Spleen (tissue), 11 donors: ENCODE measurements around the gene TAOK1. TPM values are rescaled to one million over a fixed set of nuclear protein-coding genes. Genes with fewer than 3 reads are reported as not detected.
A peak's percentile ranks its signal among the peaks of the same experiment; 100 is the strongest.

Experiments used
- DNase-seq: peaks from one replicate; pipeline ENCODE4 v3.0.0-alpha.2; 2020
- H3K27ac ChIP-seq, 8 donors: fragments of 200-600 bp; sonication (generic) in 7 of 8; 1 replicate in 4 of 8; 2 replicates in 4 of 8; pipeline versions ENCODE4 v1.5.0 to v1.8.0; 2016 to 2021; ENCODE audit warnings: inconsistent platforms in 4 of 8, mild to moderate bottlenecking in 4 of 8, moderate library complexity in 1 of 8
- H3K27me3 ChIP-seq, 7 donors: fragments of 200-600 bp; sonication (generic) in 6 of 7; replicated peaks in 1 of 7; 1 replicate in 4 of 7; 2 replicates in 3 of 7; pipeline versions ENCODE4 v1.5.0 to v1.8.0; 2016 to 2021; ENCODE audit warnings: inconsistent platforms in 3 of 7, mild to moderate bottlenecking in 1 of 7
- H3K36me3 ChIP-seq, 6 donors: fragments of 200-600 bp; sonication (generic) in 5 of 6; 1 replicate in 4 of 6; 2 replicates in 2 of 6; pipeline versions ENCODE4 v1.5.0 to v1.8.0; 2016 to 2021; ENCODE audit warnings: inconsistent platforms in 2 of 6
- H3K4me1 ChIP-seq, 6 donors: fragments of 200-600 bp; sonication (generic) in 5 of 6; 1 replicate in 3 of 6; 2 replicates in 3 of 6; pipeline versions ENCODE4 v1.5.0 to v1.8.0; 2016 to 2021; ENCODE audit warnings: inconsistent platforms in 3 of 6
- H3K4me3 ChIP-seq, 8 donors: fragments of 200-600 bp; sonication (generic) in 7 of 8; 1 replicate in 4 of 8; 2 replicates in 4 of 8; pipeline versions ENCODE4 v1.5.0 to v1.8.0; 2016 to 2021; ENCODE audit warnings: inconsistent platforms in 4 of 8, mild to moderate bottlenecking in 4 of 8, moderate library complexity in 2 of 8
- H3K9me3 ChIP-seq, 8 donors: fragments of 200-600 bp; sonication (generic) in 7 of 8; 1 replicate in 4 of 8; 2 replicates in 4 of 8; pipeline versions ENCODE4 v1.5.0 to v1.8.0; 2016 to 2021; ENCODE audit warnings: inconsistent platforms in 4 of 8
- POLR2A ChIP-seq, 3 donors: fragments of 450-650 bp; IDR thresholded peaks; one replicate each; pipeline ENCODE4 v1.5.1; 2017; ENCODE audit warnings: antibody characterized with exemption in 3 of 3, mild to moderate bottlenecking in 1 of 3
- POLR2AphosphoS5 ChIP-seq, 3 donors: sonication (generic); formaldehyde crosslinking; IDR thresholded peaks; one replicate each; pipeline ENCODE4 v1.5.1; 2017; ENCODE audit warnings: antibody characterized with exemption in 3 of 3
- WGBS, 5 donors: extraction: QIAGEN DNeasy Blood & Tissue Kit in 3 of 5; methylation state at CpG; one replicate each; pipeline versions ENCODE4 v1.1.5 to v1.1.7; 2013 to 2018; 5-methylcytosine and 5-hydroxymethylcytosine counted together
- intact Hi-C: fragments of 100-400 bp; cut with DNase I; formaldehyde crosslinking; loops from one replicate; pipeline ENCODE4 v1.15.0; 2023; ENCODE audit warnings: low total_unique reads
- polyA plus RNA-seq, 3 donors: library from polyadenylated mRNA; stranded (reverse); fragments of 200-250 nt; gene quantifications; one replicate each; pipeline ENCODE4 v1.2.1, GENCODE V29; 2013
- total RNA-seq, 7 donors: library from RNA; depleted of rRNA in 3 of 7; stranded (reverse); fragments of >200 nt in 3 of 7; fragmentation: NEBNext Ultra II Directional in 4 of 7; extraction: Animal tissue kit (Norgen Biotek cat#: 25700) in 4 of 7; gene quantifications; one replicate each; pipeline versions ENCODE4 v1.1.0 to v1.2.1, GENCODE V29; 2016 to 2021
- TF ChIP-seq, protein P1 (sequence below), 11 experiments: fragments of 200-600 bp in 7 of 11; fragments of 450-650 bp in 4 of 11; sonication (generic) in 4 of 11; IDR thresholded peaks in 8 of 11; conservative IDR thresholded peaks in 3 of 11; 1 replicate in 7 of 11; 2 replicates in 4 of 11; pipeline versions ENCODE4 v1.4.0 to v1.8.0; 2016 to 2021; ENCODE audit warnings: antibody characterized with exemption in 11 of 11, inconsistent platforms in 4 of 11, mild to moderate bottlenecking in 1 of 11
- donor health status: healthy with polysubstance abuse.
- donor health status: DM: no; HTN: no; CAD: no; lungs with moderate emphysema.
- donor health status: DM: no; HTN: no; CAD: no.
- donor health status: Bipolar disorder and iron deficiency.
- donor health status: healthy.
- donor health status: DM: no; HTN: no; CAD: no.
- donor health status: DM: yes; HTN: yes; CAD: no.

TAOK1 gene
- total and polyA plus RNA-seq, 10 donors: 5.1 to 88.5 (median 56.9) TPM

GRCh38 chr17:29559640-29560039, 169.5 kb downstream of the TAOK1 start:
- no peaks in the 10 kb centered on the region for H3K27me3 ChIP-seq
- H3K4me1 ChIP-seq: peaks cover 22 to 80% (median 60%) of the 10 kb centered on the region in 6 donors
- H3K9me3 ChIP-seq: no peaks in the 10 kb centered on the region
- H3K36me3 ChIP-seq: peaks cover 0 to 13% (median 0%) of the 10 kb centered on the region in 6 donors
- WGBS, 5 donors: 75 to 89% (median 80%) methylated on average over 2 of the region's 2 CpGs
- TF ChIP-seq, protein P1, sequence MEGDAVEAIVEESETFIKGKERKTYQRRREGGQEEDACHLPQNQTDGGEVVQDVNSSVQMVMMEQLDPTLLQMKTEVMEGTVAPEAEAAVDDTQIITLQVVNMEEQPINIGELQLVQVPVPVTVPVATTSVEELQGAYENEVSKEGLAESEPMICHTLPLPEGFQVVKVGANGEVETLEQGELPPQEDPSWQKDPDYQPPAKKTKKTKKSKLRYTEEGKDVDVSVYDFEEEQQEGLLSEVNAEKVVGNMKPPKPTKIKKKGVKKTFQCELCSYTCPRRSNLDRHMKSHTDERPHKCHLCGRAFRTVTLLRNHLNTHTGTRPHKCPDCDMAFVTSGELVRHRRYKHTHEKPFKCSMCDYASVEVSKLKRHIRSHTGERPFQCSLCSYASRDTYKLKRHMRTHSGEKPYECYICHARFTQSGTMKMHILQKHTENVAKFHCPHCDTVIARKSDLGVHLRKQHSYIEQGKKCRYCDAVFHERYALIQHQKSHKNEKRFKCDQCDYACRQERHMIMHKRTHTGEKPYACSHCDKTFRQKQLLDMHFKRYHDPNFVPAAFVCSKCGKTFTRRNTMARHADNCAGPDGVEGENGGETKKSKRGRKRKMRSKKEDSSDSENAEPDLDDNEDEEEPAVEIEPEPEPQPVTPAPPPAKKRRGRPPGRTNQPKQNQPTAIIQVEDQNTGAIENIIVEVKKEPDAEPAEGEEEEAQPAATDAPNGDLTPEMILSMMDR (IDR thresholded peaks at IDR 0.05 in 8 of 11, conservative IDR thresholded peaks at IDR 0.05 in 3 of 11): no peak
- no peak for TF ChIP-seq POLR2AphosphoS5 (IDR thresholded peaks at IDR 0.05)
- no peak for TF ChIP-seq POLR2A (IDR thresholded peaks at IDR 0.05)
- no peak for DNase-seq
- intact Hi-C loops: no loop called here
- H3K27ac ChIP-seq: peak overlapping the region in 4 of 8 donors; percentile 55 to 91 (median 79)
- H3K4me3 ChIP-seq: no peak overlapping the region

DNA sequence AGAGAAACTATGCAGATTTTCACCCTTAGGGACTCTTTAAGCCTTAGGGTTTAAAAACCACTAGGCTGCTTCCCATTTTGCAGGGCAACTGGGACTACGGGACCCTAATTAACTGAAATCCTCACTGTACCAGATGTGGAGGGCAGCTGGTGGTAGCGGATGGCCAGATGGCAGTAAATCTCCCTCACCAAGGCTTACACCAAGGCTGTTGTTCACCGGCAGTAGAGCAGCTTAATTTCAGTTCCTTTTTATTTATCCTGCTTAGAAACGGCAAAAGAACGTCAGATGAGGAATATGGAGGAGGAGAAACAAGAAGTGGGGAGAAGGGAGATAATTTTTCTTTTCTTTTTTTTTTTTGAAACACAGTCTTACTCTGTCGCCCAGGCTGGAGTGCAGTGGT, 170.2 kb downstream of the TAOK1 start:
- WGBS, 5 donors: 32 to 65% (median 43%) methylated on average over 6 of the region's 6 CpGs

DNA sequence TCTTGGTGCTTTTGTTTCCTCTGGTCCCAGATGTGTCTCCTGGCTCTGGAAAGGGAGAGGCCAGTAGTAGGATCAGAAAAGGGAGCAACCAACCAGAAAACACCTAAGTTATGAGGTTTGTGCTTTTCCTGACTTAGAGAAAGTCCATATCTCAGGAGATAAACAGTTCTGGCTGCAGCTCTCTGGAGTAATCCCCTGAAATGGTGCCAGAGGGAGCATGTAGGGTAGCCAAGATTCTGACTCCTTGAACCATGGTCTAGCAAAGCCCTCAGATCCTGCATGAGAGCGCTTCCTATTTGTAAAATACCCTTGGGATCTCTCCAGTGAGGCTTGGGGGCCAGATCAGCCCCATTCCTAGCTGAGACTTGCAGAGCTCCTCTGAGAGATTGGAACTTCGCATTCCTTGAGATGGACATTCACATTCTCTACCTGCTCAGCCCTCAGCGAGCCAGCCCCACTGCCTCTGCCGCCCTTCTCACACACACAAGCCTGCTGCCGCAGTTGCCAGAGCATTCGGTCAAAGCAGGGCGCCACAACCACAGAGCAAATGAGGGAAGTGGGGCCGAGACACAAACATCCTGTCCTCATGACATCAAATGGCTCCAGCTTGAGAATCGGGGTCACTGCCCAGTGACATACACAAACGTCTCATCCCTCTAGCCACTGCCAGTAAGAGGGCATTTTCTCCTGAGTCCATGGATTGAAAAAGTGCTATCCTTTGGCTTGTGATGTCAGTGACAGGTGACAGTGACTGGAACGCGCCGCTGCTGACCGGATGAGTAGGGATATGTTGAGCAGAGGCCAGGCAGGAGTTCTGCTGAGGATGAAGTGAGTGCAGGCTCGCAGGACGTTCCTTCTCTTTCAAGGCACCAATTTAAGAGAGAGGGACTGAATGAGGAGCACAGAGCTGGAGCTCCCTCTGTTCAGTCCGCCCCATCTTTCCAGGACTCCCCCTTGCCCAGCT, 171.7 kb downstream of the TAOK1 start:
- intact Hi-C loops: no loop called here
- Histone ChIP-seq H3K4me3 (peak overlapping the region in 1 of 8 donors; percentile 27), H3K9me3 (no peaks in the 10 kb centered on the region), H3K36me3 (peaks cover 0 to 13% (median 0%) of the 10 kb centered on the region in 6 donors), H3K27ac (peak overlapping the region; percentile 2 to 91 (median 52)), H3K4me1 (peaks cover 34 to 99% (median 81%) of the 10 kb centered on the region in 6 donors), H3K27me3 (peaks cover 0 to 3% (median 0%) of the 10 kb centered on the region in 7 donors)
- peak; percentile 81 to 84 (median 82) for TF ChIP-seq POLR2AphosphoS5 (IDR thresholded peaks at IDR 0.05)
- TF ChIP-seq, protein P1 (IDR thresholded peaks at IDR 0.05 in 8 of 11, conservative IDR thresholded peaks at IDR 0.05 in 3 of 11): no peak
- peak in 2 of 3 donors; percentile 8 to 21 for TF ChIP-seq POLR2A (IDR thresholded peaks at IDR 0.05)
- 48 to 53% (median 50%) methylated on average over 16 to 17 of the region's 17 CpGs for WGBS, 5 donors
- DNase-seq: peak; percentile 91

More for the DNA sequence above, 170.2 kb downstream of the TAOK1 start:
- TF ChIP-seq POLR2AphosphoS5 (IDR thresholded peaks at IDR 0.05) (peak in 1 of 3 donors; percentile 38), POLR2A (IDR thresholded peaks at IDR 0.05) (no peak)
- TF ChIP-seq, protein P1 (IDR thresholded peaks at IDR 0.05 in 8 of 11, conservative IDR thresholded peaks at IDR 0.05 in 3 of 11): no peak
- intact Hi-C loops: no loop called here
- Histone ChIP-seq H3K4me3 (peak overlapping the region in 1 of 8 donors; percentile 28), H3K27me3 (no peaks in the 10 kb centered on the region), H3K27ac (peak overlapping the region in 6 of 8 donors; percentile 2 to 91 (median 62)), H3K4me1 (peaks cover 27 to 87% (median 67%) of the 10 kb centered on the region in 6 donors), H3K36me3 (peaks cover 0 to 13% (median 0%) of the 10 kb centered on the region in 6 donors), H3K9me3 (no peaks in the 10 kb centered on the region)
- peak; percentile 54 for DNase-seq

DNA sequence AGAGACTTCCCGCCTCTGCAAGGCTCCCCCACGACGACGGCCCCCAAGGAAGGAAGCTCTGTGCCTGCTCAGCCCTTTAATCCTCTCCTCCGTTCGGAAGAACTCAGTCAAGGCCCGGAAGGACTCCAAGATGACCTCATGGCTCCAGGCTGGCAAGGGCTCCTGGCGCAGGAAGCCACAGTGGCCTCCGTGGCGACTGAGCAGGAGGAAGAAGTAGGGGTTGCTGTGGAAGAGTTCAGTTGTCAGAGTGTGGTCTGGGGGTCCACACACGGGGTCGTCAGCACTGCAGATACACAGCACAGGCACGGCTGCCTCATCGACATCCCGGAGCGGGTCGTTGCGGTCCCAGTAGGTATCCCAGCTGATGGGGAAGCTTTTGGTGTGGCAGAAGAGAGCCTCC, 172.5 kb downstream of the TAOK1 start:
- H3K9me3 ChIP-seq: no peaks in the 10 kb centered on the region
- intact Hi-C loops: no loop called here
- H3K4me3 ChIP-seq: no peak overlapping the region
- peak; percentile 76 for DNase-seq
- H3K27me3 ChIP-seq: peaks cover 0 to 3% (median 0%) of the 10 kb centered on the region in 7 donors
- H3K27ac ChIP-seq: peak overlapping the region in 4 of 8 donors; percentile 55 to 91 (median 79)
- peak in 1 of 3 donors; percentile 19 for TF ChIP-seq POLR2AphosphoS5 (IDR thresholded peaks at IDR 0.05)
- no peak for TF ChIP-seq POLR2A (IDR thresholded peaks at IDR 0.05)
- TF ChIP-seq, protein P1 (IDR thresholded peaks at IDR 0.05 in 8 of 11, conservative IDR thresholded peaks at IDR 0.05 in 3 of 11): no peak
- WGBS, 5 donors: 61 to 77% (median 72%) methylated on average over 16 to 18 of the region's 18 CpGs
- H3K4me1 ChIP-seq: peaks cover 34 to 98% (median 83%) of the 10 kb centered on the region in 6 donors
- H3K36me3 ChIP-seq: peaks cover 0 to 13% (median 0%) of the 10 kb centered on the region in 6 donors
